NCI-H146 treated with DMSO at 0.1 percent for 48 hours (cell line): ENCODE data around the gene CYB5R2.

Experiments used
- DNase-seq: peaks from one replicate; lab custom pipeline; 2025; ENCODE audit not compliant: unreplicated experiment; lab: John Stamatoyannopoulos, UW

CYB5R2 gene

DNA sequence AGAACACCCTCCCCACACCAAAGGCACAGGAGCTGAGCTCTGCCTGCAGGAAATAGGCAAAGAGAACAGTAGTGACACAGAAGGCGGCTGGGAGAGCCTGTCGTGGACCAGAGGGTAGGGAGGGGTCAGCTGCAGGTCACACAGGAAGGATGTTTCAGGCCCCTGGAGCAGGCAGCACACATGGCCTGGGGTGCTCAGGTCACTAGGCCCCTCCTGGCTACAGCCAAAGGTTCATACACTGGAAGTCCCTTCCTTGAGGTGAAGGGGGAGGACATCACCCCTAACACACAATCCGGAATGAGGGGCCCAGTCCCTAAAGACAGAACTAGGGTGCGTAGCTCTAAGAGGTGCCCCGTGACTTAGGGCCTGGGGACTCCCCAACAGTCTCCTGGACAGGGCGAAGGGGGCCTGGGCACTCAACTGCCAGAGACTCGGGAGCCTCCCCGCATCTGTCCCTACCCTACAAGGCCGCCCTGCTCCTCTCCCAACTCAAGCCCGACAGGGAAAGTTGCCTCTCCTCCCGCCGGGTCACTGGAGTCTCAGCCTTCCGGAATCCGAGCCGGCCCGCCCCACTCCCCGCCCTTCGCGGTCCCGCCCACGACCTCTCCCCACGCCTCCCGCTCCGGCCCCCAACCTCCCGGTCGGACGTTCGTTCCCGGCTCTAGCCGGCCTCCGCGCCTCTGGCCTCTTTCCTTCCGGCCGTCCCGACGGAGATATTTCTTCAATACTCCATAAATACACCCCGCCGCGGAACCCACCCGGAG lies at the start of gene CYB5R2:
Gene CYB5R2, minus strand, starts transcription at position 541 of the 764 bp plus-strand sequence. CDS start 675 bp downstream, outside the sequence.
- DNase-seq = no peak

GRCh38 chr11:7714786-7715185 lies 41.5 kb upstream of the CYB5R2 start:
- no peak for DNase-seq

- no peak for DNase-seq
These were observed 33.1 kb upstream of the CYB5R2 start, which contains the start of gene OVCH2 for GRCh38 chr11:7706377-7706776. OVCH2 (minus strand) TSS chr11:7706477; CDS start chr11:7706394, 83 bp downstream.

DNA sequence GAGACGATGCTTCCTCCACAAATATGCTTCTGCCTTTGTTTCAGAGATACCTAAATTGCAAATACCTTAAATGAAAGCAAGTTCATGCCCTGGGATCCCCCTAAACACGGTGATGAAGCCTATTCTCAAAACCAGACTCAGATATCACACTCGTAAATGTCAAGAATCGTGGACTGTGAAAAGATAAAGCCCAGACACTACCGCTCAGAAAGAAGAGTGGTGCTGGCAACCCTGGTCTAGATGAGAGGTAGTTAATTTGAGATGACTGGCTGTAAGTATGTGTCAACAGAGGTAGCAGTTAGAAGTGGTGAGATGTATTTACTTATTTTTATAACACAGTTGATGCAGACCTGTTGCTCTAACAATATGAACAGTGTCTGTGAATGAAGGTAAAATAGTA lies 30.4 kb upstream of the CYB5R2 start:
- DNase-seq = no peak

- DNase-seq = no peak
These were observed 23.1 kb upstream of the CYB5R2 start for GRCh38 chr11:7696424-7696823.

GRCh38 chr11:7694235-7694634 lies 20.9 kb upstream of the CYB5R2 start:
- no peak for DNase-seq

DNA sequence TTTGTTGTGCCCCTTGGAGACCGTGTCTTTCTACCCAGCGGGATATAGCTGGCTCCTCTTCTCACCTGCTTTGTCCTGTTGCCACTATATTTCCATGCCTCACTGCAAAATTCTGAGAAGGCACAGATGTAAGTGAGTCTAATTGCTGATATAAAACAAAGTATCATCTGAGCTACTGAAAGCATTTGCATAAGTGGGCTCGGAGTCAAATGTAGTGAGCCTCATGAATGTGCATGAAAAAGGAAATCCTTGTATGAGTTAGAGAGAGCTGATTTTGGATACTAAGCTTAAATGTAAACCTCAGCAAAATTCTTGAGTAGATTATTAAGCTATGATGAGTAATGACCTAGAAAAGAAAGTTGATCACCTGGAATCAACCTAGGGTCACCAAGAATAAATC lies 19.1 kb upstream of the CYB5R2 start:
- no peak for DNase-seq

- no peak for DNase-seq
These were observed 18.6 kb upstream of the CYB5R2 start for GRCh38 chr11:7691759-7692350.

GRCh38 chr11:7690648-7691047 lies 17.3 kb upstream of the CYB5R2 start:
- no peak for DNase-seq

DNA sequence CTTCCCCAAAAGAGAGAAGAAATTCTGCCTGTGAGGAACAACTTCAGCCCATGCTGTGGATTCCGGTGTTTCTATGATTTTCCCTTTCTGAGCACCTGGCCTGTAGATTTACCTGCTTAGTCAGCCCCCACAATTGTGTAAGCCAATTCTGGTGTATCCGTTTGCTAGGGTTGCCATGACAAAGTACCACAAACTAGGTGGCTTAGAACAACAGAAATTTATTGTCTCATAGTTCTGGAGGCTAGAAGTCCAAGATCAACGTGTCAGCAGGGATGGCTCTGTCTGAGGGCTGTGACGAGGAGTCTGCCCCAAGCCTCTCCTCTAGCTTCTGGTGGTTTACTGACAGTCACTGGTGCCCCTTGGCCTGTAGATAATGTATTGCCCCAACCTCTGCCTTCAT lies 15.9 kb upstream of the CYB5R2 start:
- no peak for DNase-seq

DNA sequence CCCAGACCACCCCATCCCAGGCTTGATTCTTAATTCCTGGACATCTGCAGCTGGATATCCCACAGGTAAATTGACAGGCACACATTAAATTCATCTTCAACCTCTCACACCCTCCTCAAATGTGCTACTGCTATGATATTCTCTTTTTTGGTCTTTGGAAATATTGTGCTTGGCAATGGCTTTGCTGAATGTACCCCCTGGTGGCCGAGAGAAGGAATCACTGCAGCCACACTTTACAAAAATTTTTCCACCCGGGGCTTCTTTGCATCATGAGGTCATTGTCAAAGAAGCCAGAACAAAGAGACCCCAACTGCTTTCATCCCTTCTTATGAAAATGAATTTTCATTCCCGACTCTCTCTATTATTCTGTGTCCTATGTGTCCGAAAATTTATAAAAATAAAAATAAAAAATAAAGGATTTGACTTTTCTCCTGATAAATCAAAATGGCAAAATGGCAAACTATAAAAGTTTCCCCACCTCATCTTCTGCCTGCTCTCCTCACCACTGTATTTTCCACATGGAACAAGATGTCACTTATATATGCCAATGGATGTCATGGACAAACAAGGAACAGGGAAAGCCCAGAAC lies 15.0 kb upstream of the CYB5R2 start:
- DNase-seq = no peak

DNA sequence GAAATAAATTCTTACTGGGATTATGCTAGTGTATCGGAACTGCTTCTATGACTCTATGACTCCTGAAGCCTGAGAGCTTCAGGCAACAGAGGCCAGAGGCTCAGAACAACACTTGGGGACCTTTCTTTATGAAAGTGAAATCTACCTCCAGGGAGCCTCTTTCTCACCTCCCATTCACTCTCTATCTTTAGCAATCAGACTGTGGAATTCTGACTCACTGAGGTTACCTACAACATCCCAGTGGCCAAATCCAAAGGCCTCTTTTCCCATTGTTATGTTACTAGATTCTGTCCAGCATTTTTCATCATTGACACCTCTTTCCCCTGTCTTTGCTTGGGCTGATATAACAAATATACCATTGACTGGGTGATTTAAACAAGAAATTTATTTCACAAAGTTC lies 14.1 kb upstream of the CYB5R2 start:
- no peak for DNase-seq

DNA sequence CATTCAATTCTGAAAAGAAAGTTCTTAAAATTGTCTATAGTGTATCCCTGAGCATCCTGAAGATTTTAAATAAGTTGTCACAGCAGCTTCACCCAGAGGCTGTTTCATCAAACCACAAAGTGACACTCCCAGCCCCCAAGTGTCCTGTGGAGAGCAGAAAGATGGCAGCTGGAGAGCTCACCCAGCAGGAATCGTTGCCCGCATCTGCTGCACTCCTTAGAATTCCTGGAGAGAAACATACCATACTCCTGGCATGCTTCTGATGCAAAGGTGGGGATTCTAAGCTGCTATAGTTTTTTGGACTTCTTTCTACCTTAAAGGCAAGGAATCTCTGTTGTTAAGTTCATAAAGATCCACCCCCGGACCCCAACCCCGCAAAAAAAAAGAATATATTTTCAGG lies 13.5 kb upstream of the CYB5R2 start:
- DNase-seq = no peak

DNA sequence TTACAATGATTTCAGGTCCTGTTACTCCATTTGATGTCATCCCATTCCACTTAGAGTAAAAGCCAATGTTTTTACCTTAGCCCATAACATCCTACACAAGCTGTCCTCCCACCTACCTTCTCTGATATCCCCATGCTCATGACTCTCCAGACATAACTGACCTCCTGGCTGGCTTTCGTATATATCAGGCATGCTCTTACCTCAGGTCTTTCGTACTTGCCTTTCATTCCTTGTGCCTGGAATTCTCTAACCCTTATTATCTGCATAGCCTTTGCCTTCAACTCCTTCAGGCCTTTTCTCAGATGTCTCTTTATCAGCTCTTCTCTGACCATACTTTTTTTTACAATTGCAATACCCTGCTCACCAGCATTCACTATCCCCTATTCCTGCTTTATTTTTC lies 10.3 kb upstream of the CYB5R2 start:
- no peak for DNase-seq

DNA sequence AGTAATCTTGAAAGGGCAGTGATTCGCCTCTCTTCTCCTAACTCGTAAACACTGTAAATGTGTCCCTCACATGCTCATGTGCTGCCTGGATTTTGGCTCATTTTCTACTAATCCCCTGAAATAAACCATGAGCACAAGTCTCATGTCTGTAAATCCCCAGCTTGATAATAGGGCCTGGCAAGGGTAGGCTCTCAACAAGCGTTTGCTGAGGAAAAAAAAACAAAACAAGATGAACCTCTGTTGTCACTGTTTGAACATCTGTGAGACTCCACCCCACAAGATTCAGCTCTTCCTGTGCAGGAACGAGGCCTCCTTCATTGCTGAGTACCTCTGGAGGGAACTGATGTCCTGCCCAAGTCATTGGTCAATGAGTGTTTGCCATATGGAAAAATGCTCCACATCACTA lies 4.5 kb upstream of the CYB5R2 start:
- no peak for DNase-seq

- DNase-seq = no peak
These were observed 3.8 kb upstream of the CYB5R2 start for GRCh38 chr11:7677071-7677470.

DNA sequence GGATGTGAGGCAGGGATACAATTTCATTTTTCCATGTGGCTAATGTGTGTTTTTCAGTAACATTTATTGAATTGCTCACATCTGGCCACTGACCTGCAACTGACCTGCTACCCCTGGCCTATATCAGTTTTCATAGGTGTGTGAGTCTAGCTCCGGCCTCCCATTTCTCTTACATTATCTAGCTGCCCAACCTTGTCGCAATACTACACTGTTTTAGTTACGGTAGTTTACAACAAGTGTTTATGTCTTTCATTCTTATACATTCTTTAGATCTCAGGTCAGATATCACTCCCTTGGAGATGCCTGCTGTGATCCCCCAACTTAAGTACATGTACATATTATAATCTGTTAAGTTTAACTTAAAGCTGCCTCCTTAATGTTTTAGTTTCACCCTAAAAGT lies 2.3 kb upstream of the CYB5R2 start:
- no peak for DNase-seq

- DNase-seq = no peak
These were observed 579 bp upstream of the CYB5R2 start for GRCh38 chr11:7673724-7674434.

GRCh38 chr11:7672276-7672959 lies 882 bp downstream of the CYB5R2 start:
- no peak for DNase-seq

GRCh38 chr11:7671347-7672215 lies 1.7 kb downstream of the CYB5R2 start:
- DNase-seq = no peak
